ENCODE results near the gene SNX27.

SNX27 gene

DNA sequence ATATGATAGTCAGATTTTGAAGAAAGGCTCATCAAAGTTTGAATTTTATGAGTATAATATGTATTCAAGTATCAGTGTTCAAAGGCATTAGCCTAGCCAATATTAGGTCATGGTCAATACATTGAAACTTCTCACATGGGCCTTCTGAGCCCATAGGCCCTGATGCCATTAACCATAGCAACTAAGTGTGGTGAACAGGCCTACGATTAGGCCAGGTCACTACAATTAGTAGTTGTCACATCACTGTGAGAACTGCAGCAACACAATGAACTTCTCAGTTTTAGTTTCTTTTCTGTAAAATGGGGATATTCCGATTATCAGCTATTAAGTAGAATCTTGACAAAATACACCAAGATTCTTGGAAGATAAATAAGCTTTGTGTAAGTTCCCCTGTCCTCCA, 74.7 kb downstream of the SNX27 start:
- DNase-seq (ENCODE audit: extremely low spot score): no peak
- no peak for TF ChIP-seq HDGF (IDR thresholded peaks at IDR 0.05; ENCODE audit: borderline replicate concordance)
- TF ChIP-seq TARDBP (IDR thresholded peaks at IDR 0.05): no peak
- no peak for TF ChIP-seq ELF4 (IDR thresholded peaks at IDR 0.05)
- ChIA-PET CTCF (no interaction called here), POLR2A (no interaction called here)

DNA sequence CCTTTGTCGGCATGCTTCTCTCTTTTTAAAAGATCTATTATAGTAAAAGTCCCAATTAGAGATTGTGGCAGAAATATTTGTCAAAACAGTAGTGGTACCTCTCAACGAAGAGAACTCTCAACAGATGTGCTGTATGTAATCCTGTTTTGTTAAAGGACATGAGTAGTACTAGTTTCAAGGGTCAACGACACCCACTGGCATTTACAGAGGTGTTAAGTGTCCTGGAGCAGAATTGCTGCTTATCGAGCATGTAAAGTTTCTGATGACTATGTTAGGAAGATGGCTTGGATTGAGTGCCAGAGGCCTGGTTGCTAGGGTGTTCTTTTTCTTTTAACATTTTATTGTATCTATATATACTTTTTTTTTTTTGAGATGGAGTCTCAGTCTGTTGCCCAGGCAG, 77.6 kb downstream of the SNX27 start:
- no peak for TF ChIP-seq FOXA1 (IDR thresholded peaks at IDR 0.05)
- no peak for TF ChIP-seq ZNF384 (IDR thresholded peaks at IDR 0.05)
- no peak for TF ChIP-seq BHLHE40 (IDR thresholded peaks at IDR 0.05; ENCODE audit: borderline replicate concordance)
- TF ChIP-seq LEF1 (IDR thresholded peaks at IDR 0.05; ENCODE audit: borderline replicate concordance): no peak
- TF ChIP-seq SP1 (IDR thresholded peaks at IDR 0.05): no peak
- no peak for TF ChIP-seq ARNT (IDR thresholded peaks at IDR 0.05)
- DNase-seq (ENCODE audit: extremely low spot score): no peak
- POLR2A ChIA-PET: no interaction called here
- CTCF ChIA-PET: interaction anchor here (0.9 kb wide), 1 partner anchor 27 kb away, joined by 5 read pairs; no protein-coding TSS in a partner anchor

GRCh38 chr1:151692226-151692625, 80.4 kb downstream of the SNX27 start:
- DNase-seq (ENCODE audit: extremely low spot score): no peak
- POLR2A ChIA-PET: no interaction called here
- no peak for TF ChIP-seq CTBP1 (IDR thresholded peaks at IDR 0.05; ENCODE audit: borderline replicate concordance)
- TF ChIP-seq ZNF384 (IDR thresholded peaks at IDR 0.05): no peak
- no peak for TF ChIP-seq TARDBP (IDR thresholded peaks at IDR 0.05)
- no peak for TF ChIP-seq HDGF (IDR thresholded peaks at IDR 0.05; ENCODE audit: borderline replicate concordance)
- TF ChIP-seq SUZ12 (IDR thresholded peaks at IDR 0.05): no peak
- CTCF ChIA-PET: interaction anchor here (1.4 to 1.7 kb wide), 2 partner anchors 8 to 43 kb away, joined by 6 to 7 read pairs; no protein-coding TSS in a partner anchor

GRCh38 chr1:151693057-151693651, 81.3 kb downstream of the SNX27 start:
- TF ChIP-seq SP1 (IDR thresholded peaks at IDR 0.05) (no peak), L3MBTL2 (conservative IDR thresholded peaks at IDR 0.05) (no peak), NFRKB (IDR thresholded peaks at IDR 0.05) (no peak), ELF4 (IDR thresholded peaks at IDR 0.05) (no peak), HDGF (IDR thresholded peaks at IDR 0.05; ENCODE audit: borderline replicate concordance) (no peak), FOXK2 (IDR thresholded peaks at IDR 0.05) (no peak), ARNT (IDR thresholded peaks at IDR 0.05) (no peak), TARDBP (IDR thresholded peaks at IDR 0.05) (no peak), ZNF384 (IDR thresholded peaks at IDR 0.05) (no peak)
- ChIA-PET POLR2A (no interaction called here), CTCF (interaction anchor here (0.6 to 1.7 kb wide), 6 partner anchors 9 to 141 kb away, joined by 3 to 7 read pairs (median 4); no protein-coding TSS in a partner anchor)
- DNase-seq (ENCODE audit: extremely low spot score): peak; percentile 64

DNA sequence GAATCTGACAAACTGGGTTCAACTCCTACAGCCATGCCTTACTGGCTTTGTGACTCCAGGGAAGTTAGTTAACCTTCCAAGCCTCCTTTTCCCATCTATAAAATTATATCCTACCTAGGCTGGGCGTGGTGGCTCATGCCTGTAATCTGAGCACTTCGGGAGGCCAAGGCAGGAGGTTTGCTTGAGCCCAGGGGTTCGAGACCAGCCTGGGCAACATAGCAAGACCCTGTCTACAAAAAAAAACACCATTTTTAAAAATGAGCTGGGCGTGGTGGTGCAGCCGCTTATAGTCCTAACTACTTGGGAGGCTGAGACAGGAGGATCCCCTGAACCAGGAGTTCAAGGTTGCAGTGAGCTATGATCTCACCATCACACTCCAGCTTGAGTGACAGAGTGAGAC, 89.7 kb downstream of the SNX27 start:
- no peak for DNase-seq (ENCODE audit: extremely low spot score)
- TF ChIP-seq FOXA1 (IDR thresholded peaks at IDR 0.05) (no peak), L3MBTL2 (conservative IDR thresholded peaks at IDR 0.05) (no peak), ELF4 (IDR thresholded peaks at IDR 0.05) (no peak), LEF1 (IDR thresholded peaks at IDR 0.05; ENCODE audit: borderline replicate concordance) (no peak), ZNF384 (IDR thresholded peaks at IDR 0.05) (no peak), FOXM1 (IDR thresholded peaks at IDR 0.05; ENCODE audit: borderline replicate concordance) (no peak), NFRKB (IDR thresholded peaks at IDR 0.05) (no peak), FOXK2 (IDR thresholded peaks at IDR 0.05) (no peak), ARNT (IDR thresholded peaks at IDR 0.05) (no peak), CTBP1 (IDR thresholded peaks at IDR 0.05; ENCODE audit: borderline replicate concordance) (no peak), SUZ12 (IDR thresholded peaks at IDR 0.05) (no peak), BHLHE40 (IDR thresholded peaks at IDR 0.05; ENCODE audit: borderline replicate concordance) (no peak), HDGF (IDR thresholded peaks at IDR 0.05; ENCODE audit: borderline replicate concordance) (no peak), SP1 (IDR thresholded peaks at IDR 0.05) (no peak)
- TF ChIP-seq, protein P1, sequence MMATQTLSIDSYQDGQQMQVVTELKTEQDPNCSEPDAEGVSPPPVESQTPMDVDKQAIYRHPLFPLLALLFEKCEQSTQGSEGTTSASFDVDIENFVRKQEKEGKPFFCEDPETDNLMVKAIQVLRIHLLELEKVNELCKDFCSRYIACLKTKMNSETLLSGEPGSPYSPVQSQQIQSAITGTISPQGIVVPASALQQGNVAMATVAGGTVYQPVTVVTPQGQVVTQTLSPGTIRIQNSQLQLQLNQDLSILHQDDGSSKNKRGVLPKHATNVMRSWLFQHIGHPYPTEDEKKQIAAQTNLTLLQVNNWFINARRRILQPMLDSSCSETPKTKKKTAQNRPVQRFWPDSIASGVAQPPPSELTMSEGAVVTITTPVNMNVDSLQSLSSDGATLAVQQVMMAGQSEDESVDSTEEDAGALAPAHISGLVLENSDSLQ (IDR thresholded peaks at IDR 0.05): no peak
- ChIA-PET POLR2A (no interaction called here), CTCF (no interaction called here)

- ChIA-PET CTCF (no interaction called here), POLR2A (no interaction called here)
- no peak for DNase-seq (ENCODE audit: extremely low spot score)
- no peak for TF ChIP-seq TARDBP (IDR thresholded peaks at IDR 0.05)
- no peak for TF ChIP-seq ARNT (IDR thresholded peaks at IDR 0.05)
- TF ChIP-seq LEF1 (IDR thresholded peaks at IDR 0.05; ENCODE audit: borderline replicate concordance): no peak
- TF ChIP-seq FOXM1 (IDR thresholded peaks at IDR 0.05; ENCODE audit: borderline replicate concordance): no peak
- no peak for TF ChIP-seq SP1 (IDR thresholded peaks at IDR 0.05)
- TF ChIP-seq L3MBTL2 (conservative IDR thresholded peaks at IDR 0.05): no peak
- TF ChIP-seq HDGF (IDR thresholded peaks at IDR 0.05; ENCODE audit: borderline replicate concordance): no peak
- no peak for TF ChIP-seq NFRKB (IDR thresholded peaks at IDR 0.05)
Observed at GRCh38 chr1:151702936-151703335, 91.1 kb downstream of the SNX27 start.

DNA sequence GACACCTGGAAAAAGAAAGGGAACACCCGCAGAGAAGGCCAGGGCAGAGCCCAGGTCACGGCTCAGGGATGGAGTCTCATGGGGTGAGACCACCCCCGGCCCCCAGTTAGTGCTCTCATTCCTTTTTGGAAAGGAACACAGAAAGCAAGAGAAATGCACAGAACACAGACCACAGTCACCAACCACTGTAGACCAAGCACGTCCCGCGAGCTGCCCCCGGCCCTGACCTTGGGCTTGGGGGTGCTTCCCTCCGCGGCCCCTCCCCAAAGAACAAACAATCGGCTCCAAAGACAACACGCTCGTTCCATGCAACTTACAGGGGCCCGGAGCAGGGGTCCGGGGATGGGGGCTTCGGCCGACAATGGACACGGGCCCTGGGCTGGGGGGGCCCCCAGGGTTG, 92.0 kb downstream of the SNX27 start:
- TF ChIP-seq FOXM1 (IDR thresholded peaks at IDR 0.05; ENCODE audit: borderline replicate concordance): no peak
- TF ChIP-seq FOXA1 (IDR thresholded peaks at IDR 0.05): no peak
- ChIA-PET CTCF (no interaction called here), POLR2A (no interaction called here)
- DNase-seq (ENCODE audit: extremely low spot score): no peak

GRCh38 chr1:151704246-151704645, 92.4 kb downstream of the SNX27 start:
- no peak for TF ChIP-seq NFRKB (IDR thresholded peaks at IDR 0.05)
- no peak for TF ChIP-seq BHLHE40 (IDR thresholded peaks at IDR 0.05; ENCODE audit: borderline replicate concordance)
- TF ChIP-seq, protein P1 (IDR thresholded peaks at IDR 0.05): no peak
- POLR2A ChIA-PET: no interaction called here

More at GRCh38 chr1:151704246-151704645, 92.4 kb downstream of the SNX27 start:
- DNase-seq (ENCODE audit: extremely low spot score): no peak
- CTCF ChIA-PET: no interaction called here
